ENCODE measurements around the gene SAMD3.
A peak's percentile ranks its signal among the peaks of the same experiment; 100 is the strongest.

Gene SAMD3

GRCh38 chr6:130115036-130115435 is 107.7 kb downstream of the SAMD3 start:
- TF ChIP-seq CTCF (IDR thresholded peaks at IDR 0.05; ENCODE audit: low read length, missing control alignments) = no peak
- no peak for DNase-seq (ENCODE audit: low read depth)
- no peak overlapping the region for H3K4me3 ChIP-seq (replicated peaks; ENCODE audit: low read depth, low read length)

DNA sequence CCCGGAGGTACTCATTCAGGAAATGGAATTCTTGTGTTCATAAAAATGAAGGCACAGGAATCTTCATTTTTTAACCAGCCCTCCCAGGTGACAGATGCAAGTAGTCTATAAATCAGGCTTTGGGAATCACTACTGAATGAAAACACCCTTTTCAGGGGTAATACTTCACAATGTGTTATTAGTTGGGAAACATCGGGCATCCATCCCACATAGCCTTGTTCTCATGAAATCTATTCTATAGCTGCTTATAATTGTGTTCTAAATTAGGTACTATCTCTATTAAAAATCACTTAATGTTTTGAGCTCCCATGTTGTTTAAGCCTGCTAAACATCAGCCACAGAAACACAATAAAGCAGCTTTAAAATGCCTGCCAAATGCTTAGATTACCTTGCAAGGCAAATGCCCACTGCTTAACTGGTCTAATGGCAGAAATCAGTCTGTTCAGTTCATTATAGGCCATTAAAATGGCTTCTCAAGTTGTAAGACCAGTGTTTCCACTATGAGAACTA is 109.5 kb downstream of the SAMD3 start:
- TF ChIP-seq CTCF (IDR thresholded peaks at IDR 0.05; ENCODE audit: low read length, missing control alignments) = no peak
- H3K4me3 ChIP-seq (replicated peaks; ENCODE audit: low read depth, low read length) = no peak overlapping the region
- DNase-seq (ENCODE audit: low read depth) = no peak

DNA sequence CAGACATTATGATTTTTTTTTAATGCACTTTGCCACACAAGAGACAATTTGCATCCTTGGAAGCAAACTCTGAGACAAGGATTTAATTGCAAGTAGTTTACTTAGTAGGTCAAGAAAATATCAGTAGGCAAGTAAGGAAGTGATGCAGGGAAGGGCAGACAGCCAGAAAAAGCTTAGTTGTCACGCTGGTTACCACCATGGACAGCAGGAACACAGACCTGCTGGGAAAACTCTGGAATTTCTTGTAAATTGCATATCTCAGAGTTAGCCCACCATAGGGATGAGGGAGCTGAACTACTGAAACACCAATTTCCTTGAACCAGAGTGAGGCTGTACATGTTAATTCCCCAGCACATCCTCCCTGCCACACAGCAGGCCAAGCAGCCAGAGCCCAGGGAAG is 111.7 kb downstream of the SAMD3 start:
- no peak for TF ChIP-seq CTCF (IDR thresholded peaks at IDR 0.05; ENCODE audit: low read length, missing control alignments)
- no peak overlapping the region for H3K4me3 ChIP-seq (replicated peaks; ENCODE audit: low read depth, low read length)
- peak; percentile 8 for DNase-seq (ENCODE audit: low read depth)

DNA sequence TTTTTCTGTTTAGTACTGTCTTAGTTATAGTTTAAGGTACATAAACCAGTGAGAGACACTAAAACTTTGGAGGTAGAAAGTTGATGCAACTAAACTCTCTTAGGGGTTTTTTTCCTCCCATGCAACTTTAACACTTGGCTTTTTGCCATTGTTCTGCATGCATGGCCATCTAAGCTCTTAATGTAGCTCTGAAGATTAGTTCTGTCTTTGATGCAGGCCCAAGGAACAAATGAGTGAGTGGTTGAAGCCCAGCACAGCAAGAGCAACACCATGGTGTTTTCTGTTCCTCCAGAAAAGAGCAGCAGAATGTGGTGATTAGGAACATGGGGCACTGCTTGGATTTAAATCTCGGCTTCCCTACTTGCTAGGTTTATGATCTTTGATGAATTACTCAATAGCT is 115.0 kb downstream of the SAMD3 start:
- no peak overlapping the region for H3K4me3 ChIP-seq (replicated peaks; ENCODE audit: low read depth, low read length)
- DNase-seq (ENCODE audit: low read depth) = peak; percentile 8
- TF ChIP-seq CTCF (IDR thresholded peaks at IDR 0.05; ENCODE audit: low read length, missing control alignments) = no peak

DNA sequence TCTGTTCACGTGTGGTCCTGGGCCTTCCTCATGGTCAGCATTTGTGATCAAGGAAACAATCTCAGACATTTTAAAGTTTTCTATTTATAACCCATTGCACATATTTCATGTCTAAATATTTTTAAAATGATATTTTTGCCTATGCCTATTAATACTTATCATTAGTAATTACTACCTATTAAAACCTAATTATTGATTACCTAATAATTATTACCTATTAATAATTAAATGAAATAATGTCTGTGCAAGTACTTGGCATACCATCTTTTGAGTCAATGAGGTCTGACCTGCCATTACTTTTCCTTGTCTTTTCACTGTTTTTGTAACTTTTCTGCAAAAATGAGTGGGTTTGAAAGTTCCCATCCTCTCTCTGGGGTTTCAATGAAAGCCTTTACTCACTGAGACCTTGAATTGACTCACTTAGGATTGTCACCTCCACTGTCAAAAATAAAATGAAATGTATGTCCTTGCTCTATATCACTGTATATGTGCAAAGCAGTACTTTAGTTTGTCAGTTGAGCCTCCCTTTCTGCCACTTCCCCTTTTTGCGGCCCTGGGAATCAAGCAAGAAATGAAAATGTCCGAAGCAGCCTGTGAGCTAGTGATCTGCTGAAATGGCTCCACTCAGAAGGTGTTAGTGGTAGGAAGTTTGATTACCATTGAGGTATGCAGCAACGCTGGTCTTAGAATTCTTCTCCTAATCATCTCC is 116.6 kb downstream of the SAMD3 start:
- no peak for DNase-seq (ENCODE audit: low read depth)
- no peak overlapping the region for H3K4me3 ChIP-seq (replicated peaks; ENCODE audit: low read depth, low read length)
- no peak for TF ChIP-seq CTCF (IDR thresholded peaks at IDR 0.05; ENCODE audit: low read length, missing control alignments)

DNA sequence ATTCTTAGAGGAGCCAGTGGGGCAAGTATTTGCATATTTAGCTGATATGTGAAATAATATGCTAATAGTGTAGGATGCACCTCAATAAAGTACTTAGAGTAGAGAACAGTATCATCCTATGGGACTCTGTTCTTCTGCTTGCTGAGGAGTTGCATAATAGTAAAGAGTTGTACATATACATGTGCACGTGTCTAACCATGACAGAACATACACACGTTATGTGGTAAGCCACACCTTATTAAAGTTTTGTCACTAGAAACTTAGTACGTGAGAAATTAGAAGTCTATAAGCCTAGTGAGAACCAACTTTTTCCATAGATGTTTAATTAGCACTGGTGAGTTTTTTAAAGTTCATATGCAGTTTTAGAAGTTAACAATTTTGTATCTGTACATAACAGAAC is 123.6 kb downstream of the SAMD3 start:
- TF ChIP-seq CTCF (IDR thresholded peaks at IDR 0.05; ENCODE audit: low read length, missing control alignments) = no peak
- no peak overlapping the region for H3K4me3 ChIP-seq (replicated peaks; ENCODE audit: low read depth, low read length)
- DNase-seq (ENCODE audit: low read depth) = no peak

- no peak for TF ChIP-seq CTCF (IDR thresholded peaks at IDR 0.05; ENCODE audit: low read length, missing control alignments)
- DNase-seq (ENCODE audit: low read depth) = no peak
- H3K4me3 ChIP-seq (replicated peaks; ENCODE audit: low read depth, low read length) = no peak overlapping the region
Measured at GRCh38 chr6:130098317-130098716, 124.4 kb downstream of the SAMD3 start.
